Keratinocyte (primary cell): ENCODE results near the gene LONP1. TPM values are rescaled to one million over a fixed set of nuclear protein-coding genes. Genes with fewer than 3 reads are reported as not detected.

Experiments used
- DNase-seq: peaks from one replicate; pipeline ENCODE4 v3.0.0-alpha.2; 2011; ENCODE audit warnings: low read depth, missing footprints, low spot score
- FAIRE-seq: peaks from 2 replicates; lab custom pipeline; 2011; peaks lifted over from hg19 to GRCh38; lab: Jason Lieb, UNC
- H2AFZ ChIP-seq: 2 replicates; pipeline ENCODE4 v1.6.0; 2012; ENCODE audit warnings: low read length, control low read depth, inconsistent platforms; ENCODE audit not compliant: control insufficient read depth
- H3K27ac ChIP-seq: 2 replicates; pipeline ENCODE4 v1.5.1; 2011; ENCODE audit warnings: low read length; ENCODE audit not compliant: control insufficient read depth, insufficient read depth
- H3K27me3 ChIP-seq: 3 replicates; pipeline ENCODE4 v1.6.0; 2011; ENCODE audit warnings: low read length; ENCODE audit not compliant: control insufficient read depth, insufficient read depth; ENCODE audit errors: extremely low read depth
- H3K36me3 ChIP-seq, 2 experiments: 2 replicates in 1 of 2; 3 replicates in 1 of 2; pipeline ENCODE4 v1.5.1; 2011; ENCODE audit warnings: low read length in 2 of 2, mild to moderate bottlenecking in 1 of 2; ENCODE audit not compliant: control insufficient read depth in 2 of 2, insufficient read depth in 2 of 2; ENCODE audit errors: extremely low read depth in 1 of 2
- H3K4me1 ChIP-seq: 3 replicates; pipeline ENCODE4 v1.5.1; 2011; ENCODE audit warnings: low read length; ENCODE audit not compliant: control insufficient read depth, insufficient read depth; ENCODE audit errors: extremely low read depth
- H3K4me2 ChIP-seq: 3 replicates; pipeline ENCODE4 v1.6.0; 2011; ENCODE audit warnings: low read depth, low read length; ENCODE audit not compliant: control insufficient read depth, insufficient read depth; ENCODE audit errors: extremely low read depth
- H3K4me3 ChIP-seq, 3 experiments: fragments of 200-600 bp in 1 of 3; sonication (generic) in 1 of 3; 2 replicates in 2 of 3; 3 replicates in 1 of 3; pipeline ENCODE4 v1.5.1; 2011 to 2016; ENCODE audit warnings: low read length in 3 of 3, mild to moderate bottlenecking in 3 of 3, control low read depth in 2 of 3, inconsistent platforms in 1 of 3, low read depth in 1 of 3, mixed read lengths in 1 of 3, mixed run types in 1 of 3, moderate library complexity in 1 of 3; ENCODE audit not compliant: control insufficient read depth in 2 of 3, insufficient read depth in 2 of 3; ENCODE audit errors: extremely low read depth in 1 of 3
- H3K79me2 ChIP-seq: 2 replicates; pipeline ENCODE4 v1.6.0; 2012; ENCODE audit warnings: low read length; ENCODE audit not compliant: control insufficient read depth, insufficient read depth
- H3K9ac ChIP-seq: 3 replicates; pipeline ENCODE4 v1.6.0; 2011; ENCODE audit warnings: low read length; ENCODE audit not compliant: control insufficient read depth, insufficient read depth; ENCODE audit errors: extremely low read depth
- H3K9me1 ChIP-seq: 3 replicates; pipeline ENCODE4 v1.6.0; 2011; ENCODE audit warnings: low read length; ENCODE audit not compliant: control insufficient read depth, insufficient read depth; ENCODE audit errors: extremely low read depth
- H3K9me3 ChIP-seq: 2 replicates; pipeline ENCODE4 v1.5.1; 2012; ENCODE audit warnings: low read depth, low read length; ENCODE audit not compliant: control insufficient read depth
- H4K20me1 ChIP-seq: 3 replicates; pipeline ENCODE4 v1.6.0; 2011; ENCODE audit warnings: low read length; ENCODE audit not compliant: control insufficient read depth, insufficient read depth; ENCODE audit errors: extremely low read depth
- CTCF ChIP-seq, 3 experiments: IDR thresholded peaks in 1 of 3; conservative IDR thresholded peaks in 1 of 3; optimal IDR thresholded peaks in 1 of 3; 2 replicates in 2 of 3; 3 replicates in 1 of 3; pipeline versions ENCODE3 to v1.5.1; 2011; ENCODE audit warnings: low read length in 3 of 3, mild to moderate bottlenecking in 3 of 3, moderate library complexity in 2 of 3, control low read depth in 1 of 3, inconsistent platforms in 1 of 3; ENCODE audit not compliant: insufficient read depth in 2 of 3; ENCODE audit errors: extremely low read depth in 1 of 3
- EZH2 ChIP-seq: IDR thresholded peaks from one replicate; pipeline ENCODE4 v1.6.1; 2012; ENCODE audit warnings: inconsistent platforms, mild to moderate bottlenecking, low read length, moderate library complexity
- dilution Hi-C: fragments of 300-500 bp; cut with MboI; formaldehyde crosslinking; loops from one replicate; pipeline ENCODE4 v1.7.0; 2020; ENCODE audit warnings: low sequenced_read_pairs; ENCODE audit not compliant: extremely low pct_ligation_motif_present
- polyA plus RNA-seq, 5 experiments: library from polyadenylated mRNA; depleted of rRNA in 3 of 5; stranded (reverse) in 3 of 5; stranded (forward) in 1 of 5; unstranded in 1 of 5; fragments of >200 nt; gene quantifications; 1 replicate in 1 of 5; 2 replicates in 3 of 5; 3 replicates in 1 of 5; pipeline versions ENCODE4 v1.2.1 to v1.2.3, GENCODE V29; 2011 to 2012; ENCODE audit warnings: missing spikeins in 2 of 5, low read depth in 1 of 5, low replicate concordance in 1 of 5

Gene LONP1
- polyA plus RNA-seq, 1 donor (not counting 4 experiments of a cell fraction or from before 2014, with no cell fraction given) = 24.2 TPM

GRCh38 chr19:5753743-5754142 is 33.8 kb upstream of the LONP1 start:
- no peaks in the 10 kb centered on the region for H3K27me3 ChIP-seq
- H3K4me2 ChIP-seq = no peak overlapping the region
- FAIRE-seq = no peak
- H3K4me1 ChIP-seq = no peaks in the 10 kb centered on the region
- no peaks in the 10 kb centered on the region for H3K9me3 ChIP-seq
- H3K79me2 ChIP-seq = no peaks in the 10 kb centered on the region
- no peaks in the 10 kb centered on the region for H3K36me3 ChIP-seq
- H2AFZ ChIP-seq = no peak overlapping the region
- no peak for TF ChIP-seq CTCF (optimal IDR thresholded peaks at IDR 0.05 in 1 of 3, IDR thresholded peaks at IDR 0.05 in 1 of 3, conservative IDR thresholded peaks at IDR 0.05 in 1 of 3; ENCODE audit: extremely low read depth in 1 of 3, insufficient read depth in 2 of 3, low read length in 3 of 3)
- no peak for TF ChIP-seq EZH2
- DNase-seq = no peak
- no peaks in the 10 kb centered on the region for H4K20me1 ChIP-seq
- no peak overlapping the region for H3K4me3 ChIP-seq
- H3K9me1 ChIP-seq = no peaks in the 10 kb centered on the region
- dilution Hi-C loops = no loop called here
- no peak overlapping the region for H3K27ac ChIP-seq
- no peak overlapping the region for H3K9ac ChIP-seq

GRCh38 chr19:5751709-5752108 is 31.8 kb upstream of the LONP1 start:
- Histone ChIP-seq H4K20me1 (no peaks in the 10 kb centered on the region), H3K4me3 (no peak overlapping the region), H3K79me2 (no peaks in the 10 kb centered on the region), H3K36me3 (no peaks in the 10 kb centered on the region), H3K27me3 (no peaks in the 10 kb centered on the region), H3K9me1 (no peaks in the 10 kb centered on the region), H3K4me2 (no peak overlapping the region), H3K27ac (no peak overlapping the region), H3K9ac (no peak overlapping the region), H3K9me3 (no peaks in the 10 kb centered on the region), H2AFZ (no peak overlapping the region), H3K4me1 (no peaks in the 10 kb centered on the region)
- dilution Hi-C loops = no loop called here
- TF ChIP-seq CTCF (optimal IDR thresholded peaks at IDR 0.05 in 1 of 3, IDR thresholded peaks at IDR 0.05 in 1 of 3, conservative IDR thresholded peaks at IDR 0.05 in 1 of 3; ENCODE audit: extremely low read depth in 1 of 3, insufficient read depth in 2 of 3, low read length in 3 of 3) = no peak
- TF ChIP-seq EZH2 = no peak
- no peak for FAIRE-seq
- no peak for DNase-seq
